H1 (cell line): ENCODE measurements around the gene GDAP2. TPM values are rescaled to one million over a fixed set of nuclear protein-coding genes. Genes with fewer than 3 reads are reported as not detected.

Source experiments
- ATF2 ChIP-seq: IDR thresholded peaks from 2 replicates; pipeline ENCODE4 v1.6.1; 2012; ENCODE audit warnings: low read length, inconsistent platforms
- BACH1 ChIP-seq: IDR thresholded peaks from 2 replicates; pipeline ENCODE4 v1.6.1; 2012; ENCODE audit warnings: low read length, improper control_type of control experiment
- CEBPB ChIP-seq: IDR thresholded peaks from 2 replicates; pipeline ENCODE4 v1.6.1; 2012; ENCODE audit warnings: low read depth, low read length
- CHD2 ChIP-seq: IDR thresholded peaks from 2 replicates; pipeline ENCODE4 v1.6.1; 2012; ENCODE audit warnings: low read length, improper control_type of control experiment
- CREB1 ChIP-seq: IDR thresholded peaks from 2 replicates; pipeline ENCODE4 v1.6.1; 2012; ENCODE audit warnings: inconsistent platforms
- CTCF ChIP-seq, 3 experiments: IDR thresholded peaks; 1 replicate in 2 of 3; 2 replicates in 1 of 3; pipeline versions ENCODE4 v1.5.1 to v1.6.1; 2011; ENCODE audit warnings: low read length in 3 of 3, mild to moderate bottlenecking in 3 of 3, inconsistent platforms in 2 of 3, low read depth in 1 of 3, moderate library complexity in 1 of 3; ENCODE audit not compliant: insufficient read depth in 1 of 3; ENCODE audit errors: control extremely low read depth in 1 of 3
- E2F6 ChIP-seq: IDR thresholded peaks from 2 replicates; pipeline ENCODE4 v1.6.1; 2012; ENCODE audit warnings: inconsistent platforms
- GABPA ChIP-seq: IDR thresholded peaks from 2 replicates; pipeline ENCODE4 v1.6.1; 2011; ENCODE audit warnings: mild to moderate bottlenecking, low read length, moderate library complexity, borderline replicate concordance; ENCODE audit not compliant: insufficient read depth
- KDM5A ChIP-seq: fragments of 200-600 bp; IDR thresholded peaks from 2 replicates; pipeline ENCODE4 v1.7.1; 2012; ENCODE audit warnings: mild to moderate bottlenecking, low read length, inconsistent platforms, mixed read lengths
- MAX ChIP-seq: IDR thresholded peaks from 2 replicates; pipeline ENCODE4 v1.6.1; 2012; ENCODE audit warnings: inconsistent platforms
- POLR2A ChIP-seq, 2 experiments: IDR thresholded peaks; 1 replicate in 1 of 2; 2 replicates in 1 of 2; pipeline ENCODE4 v1.6.1; 2011; ENCODE audit warnings: low read depth in 2 of 2, low read length in 2 of 2, mild to moderate bottlenecking in 2 of 2; ENCODE audit errors: control extremely low read depth in 1 of 2
- POLR2AphosphoS5 ChIP-seq: IDR thresholded peaks from 2 replicates; pipeline ENCODE4 v1.6.1; 2011; ENCODE audit warnings: low read depth, low read length
- RAD21 ChIP-seq, 2 experiments: IDR thresholded peaks in 1 of 2; conservative IDR thresholded peaks in 1 of 2; 2 replicates each; pipeline ENCODE4 v1.6.1; 2011; ENCODE audit warnings: low read depth in 2 of 2, low read length in 2 of 2, improper control_type of control experiment in 1 of 2, inconsistent platforms in 1 of 2, mild to moderate bottlenecking in 1 of 2, moderate library complexity in 1 of 2
- RFX5 ChIP-seq: IDR thresholded peaks from 2 replicates; pipeline ENCODE4 v1.6.1; 2011; ENCODE audit warnings: low read depth, low read length, improper control_type of control experiment, borderline replicate concordance
- SIRT6 ChIP-seq: IDR thresholded peaks from one replicate; pipeline ENCODE4 v1.7.1; 2012; ENCODE audit warnings: low read length, inconsistent platforms
- SP1 ChIP-seq: IDR thresholded peaks from 2 replicates; pipeline ENCODE4 v1.6.1; 2011; ENCODE audit warnings: low read depth, low read length
- SUZ12 ChIP-seq: fragments of 200-600 bp; sonication (generic); IDR thresholded peaks from 2 replicates; pipeline ENCODE4 v1.6.1; 2012; ENCODE audit warnings: mild to moderate bottlenecking, inconsistent platforms, low read length, moderate library complexity, mixed read lengths
- USF2 ChIP-seq: IDR thresholded peaks from 2 replicates; pipeline ENCODE4 v1.6.1; 2011; ENCODE audit warnings: low read length, improper control_type of control experiment
- polyA plus RNA-seq, 7 experiments: library from polyadenylated mRNA; depleted of rRNA in 3 of 7; stranded (reverse) in 5 of 7; unstranded in 2 of 7; fragments of >200 nt in 5 of 7; fragments of 200-250 nt in 2 of 7; gene quantifications; 1 replicate in 5 of 7; 2 replicates in 1 of 7; 4 replicates in 1 of 7; pipeline versions ENCODE4 v1.2.1 to v1.2.3, GENCODE V29; 2011 to 2013; ENCODE audit warnings: missing spikeins in 2 of 7, mixed read lengths in 2 of 7
- total RNA-seq: library from RNA; stranded (reverse); fragmentation: NEBNext Ultra II Directional; extraction: Animal tissue kit (Norgen Biotek cat#: 25700); gene quantifications from 2 replicates; pipeline ENCODE4 v1.2.1, GENCODE V29; 2021

GDAP2 gene
- total and polyA plus RNA-seq, 2 of the 8 experiments (the other 6 are each of a cell fraction or from before 2014, with no cell fraction given), result 8.6 to 27.8 TPM

GRCh38 chr1:117929343-117930172 lies at the start of gene GDAP2, which contains the start of gene WDR3 (continued):
- peak; percentile 27 for TF ChIP-seq POLR2AphosphoS5
- no peak for TF ChIP-seq SIRT6
- no peak for TF ChIP-seq CTCF (IDR thresholded peaks at IDR 0.05; ENCODE audit: control extremely low read depth in 1 of 3, insufficient read depth in 1 of 3, low read depth in 1 of 3, low read length in 3 of 3)
- no peak for TF ChIP-seq RFX5
- no peak for TF ChIP-seq KDM5A
- TF ChIP-seq SP1, result peak; percentile 49; the same call in 1 of the 2 replicates
- peak; percentile 76 for TF ChIP-seq CREB1
- TF ChIP-seq MAX, result peak; percentile 80
- TF ChIP-seq CEBPB, result no peak
- TF ChIP-seq CHD2, result no peak
- no peak for TF ChIP-seq ATF2
- TF ChIP-seq RAD21 (IDR thresholded peaks at IDR 0.05 in 1 of 2, conservative IDR thresholded peaks at IDR 0.05 in 1 of 2; ENCODE audit: low read depth in 2 of 2, low read length in 2 of 2), result no peak
- TF ChIP-seq SUZ12, result no peak
- no peak for TF ChIP-seq BACH1
- peak in 1 of 2 experiments; percentile 56; a peak in 1 of 3 replicates for TF ChIP-seq POLR2A (IDR thresholded peaks at IDR 0.05; ENCODE audit: control extremely low read depth in 1 of 2, low read depth in 2 of 2, low read length in 2 of 2)
- TF ChIP-seq GABPA, result peak; percentile 91; the same call in 1 of the 2 replicates
- no peak for TF ChIP-seq E2F6
- no peak for TF ChIP-seq USF2
